Endothelial cell of umbilical vein (primary cell): ENCODE data around the gene ATG12. TPM values are rescaled to one million over a fixed set of nuclear protein-coding genes. Genes with fewer than 3 reads are reported as not detected.
"Not testable (repeated sequence)": the region's sequence is repeated elsewhere in the genome, so short reads cannot be mapped to it uniquely, and the experiment has no call there.

Experiments used
- BruUV-seq: library from RNA; stranded (reverse); fragments of 400-500 nt; replicated peaks from 2 replicates; lab custom pipeline; 2021; lab: Mats Ljungman, UMichigan
- CTCF ChIA-PET: fragments of 300-600, 350-600 bp; sonication (Branson Sonifier 250); formaldehyde crosslinking; loops from one replicate; lab custom pipeline; 2021; ENCODE audit warnings: antibody characterized with exemption, inconsistent platforms; lab: Charles Lee
- POLR2A ChIA-PET: fragments of 300-600, 350-600 bp; sonication (Branson Sonifier 250); formaldehyde crosslinking; loops from one replicate; lab custom pipeline; 2021; ENCODE audit warnings: antibody characterized with exemption, inconsistent platforms; lab: Charles Lee
- DNase-seq: peaks from one replicate; pipeline ENCODE4 v3.0.0-alpha.2; 2011; ENCODE audit warnings: low read depth, low spot score
- FAIRE-seq: peaks from 2 replicates; lab custom pipeline; 2011; peaks lifted over from hg19 to GRCh38; lab: Jason Lieb, UNC
- H2AFZ ChIP-seq: 2 replicates; pipeline ENCODE4 v1.6.0; 2012; ENCODE audit warnings: low read depth, low read length, control low read depth, inconsistent platforms
- H3K27ac ChIP-seq: 2 replicates; pipeline ENCODE4 v1.5.1; 2011; ENCODE audit warnings: low read depth, mild to moderate bottlenecking, control low read depth, low read length, moderate library complexity; ENCODE audit not compliant: insufficient read depth
- H3K27me3 ChIP-seq, 2 experiments: 2 replicates each; pipeline versions ENCODE4 v1.6.0 to v1.6.1; 2011; ENCODE audit warnings: low read length in 2 of 2, mixed read lengths in 1 of 2; ENCODE audit not compliant: control insufficient read depth in 2 of 2, insufficient read depth in 2 of 2
- H3K36me3 ChIP-seq, 2 experiments: 2 replicates in 1 of 2; 3 replicates in 1 of 2; pipeline ENCODE4 v1.5.1; 2011; ENCODE audit warnings: low read length in 2 of 2, mild to moderate bottlenecking in 1 of 2, moderate library complexity in 1 of 2; ENCODE audit not compliant: control insufficient read depth in 2 of 2, insufficient read depth in 2 of 2; ENCODE audit errors: extremely low read depth in 1 of 2
- H3K4me1 ChIP-seq: 3 replicates; pipeline ENCODE4 v1.5.1; 2011; ENCODE audit warnings: mild to moderate bottlenecking, low read length; ENCODE audit not compliant: control insufficient read depth, insufficient read depth; ENCODE audit errors: extremely low read depth
- H3K4me2 ChIP-seq: 2 replicates; pipeline ENCODE4 v1.6.1; 2011; ENCODE audit warnings: low read length, control low read depth, mixed read lengths; ENCODE audit not compliant: insufficient read depth
- H3K4me3 ChIP-seq, 3 experiments: fragments of 200-600 bp in 1 of 3; sonication (generic), shearing (Covaris generic) in 1 of 3; replicated peaks in 1 of 3; 2 replicates each; pipeline ENCODE4 v1.5.1; 2011 to 2016; ENCODE audit warnings: control low read depth in 3 of 3, low read length in 3 of 3, mild to moderate bottlenecking in 2 of 3, inconsistent platforms in 1 of 3, low read depth in 1 of 3, moderate library complexity in 1 of 3; ENCODE audit not compliant: insufficient read depth in 1 of 3
- H3K79me2 ChIP-seq: 2 replicates; pipeline ENCODE4 v1.6.0; 2012; ENCODE audit warnings: low read length, inconsistent platforms; ENCODE audit not compliant: control insufficient read depth, insufficient read depth
- H3K9ac ChIP-seq: replicated peaks from 2 replicates; pipeline ENCODE3; 2011; ENCODE audit warnings: low read length, control low read depth; ENCODE audit not compliant: insufficient read depth; ENCODE audit errors: extremely low read depth
- H3K9me1 ChIP-seq: replicated peaks from 3 replicates; pipeline ENCODE4 v1.6.0; 2011; ENCODE audit warnings: mild to moderate bottlenecking, low read length; ENCODE audit not compliant: control insufficient read depth, insufficient read depth; ENCODE audit errors: extremely low read depth
- H3K9me3 ChIP-seq: replicated peaks from 2 replicates; pipeline ENCODE4 v1.5.1; 2012; ENCODE audit warnings: low read length, inconsistent platforms; ENCODE audit not compliant: control insufficient read depth, insufficient read depth
- H4K20me1 ChIP-seq: replicated peaks from 2 replicates; pipeline ENCODE3; 2011; ENCODE audit warnings: mild to moderate bottlenecking, low read length; ENCODE audit not compliant: control insufficient read depth, insufficient read depth; ENCODE audit errors: extremely low read depth
- CTCF ChIP-seq, 2 donors: IDR thresholded peaks; 1 replicate in 1 of 2; 2 replicates in 1 of 2; pipeline ENCODE4 v1.5.1; 2011; ENCODE audit warnings: low read length in 2 of 2, mild to moderate bottlenecking in 2 of 2, moderate library complexity in 2 of 2, control low read depth in 1 of 2, inconsistent platforms in 1 of 2, low read depth in 1 of 2; ENCODE audit not compliant: insufficient read depth in 1 of 2; ENCODE audit errors: extremely low read depth in 1 of 2
- EZH2 ChIP-seq: IDR thresholded peaks from 2 replicates; pipeline ENCODE4 v1.6.1; 2012; ENCODE audit warnings: borderline replicate concordance, low read depth, mild to moderate bottlenecking, moderate library complexity, low read length, inconsistent platforms; ENCODE audit not compliant: severe bottlenecking
- FOS ChIP-seq: IDR thresholded peaks from 2 replicates; pipeline ENCODE4 v1.6.1; 2011; ENCODE audit warnings: mild to moderate bottlenecking, low read length, moderate library complexity, borderline replicate concordance; ENCODE audit not compliant: insufficient read depth
- GATA2 ChIP-seq: IDR thresholded peaks from 2 replicates; pipeline ENCODE4 v1.7.0; 2011; ENCODE audit warnings: low read depth, mild to moderate bottlenecking, moderate library complexity, mixed read lengths, low read length; ENCODE audit not compliant: insufficient read length, insufficient read depth
- JUN ChIP-seq: IDR thresholded peaks from 2 replicates; pipeline ENCODE4 v1.6.1; 2011; ENCODE audit warnings: borderline replicate concordance, low read depth; ENCODE audit not compliant: insufficient read length, insufficient read depth
- MAX ChIP-seq: IDR thresholded peaks from 2 replicates; pipeline ENCODE4 v1.6.1; 2011; ENCODE audit not compliant: insufficient read depth, insufficient read length
- MYC ChIP-seq: IDR thresholded peaks from one replicate; pipeline ENCODE4 v1.6.1; 2011; ENCODE audit warnings: mild to moderate bottlenecking, low read depth, low read length
- POLR2A ChIP-seq: IDR thresholded peaks from 2 replicates; pipeline ENCODE4 v1.6.1; 2012; ENCODE audit warnings: low read depth, mild to moderate bottlenecking, control low read depth, low read length
- POLR2AphosphoS5 ChIP-seq: IDR thresholded peaks from 2 replicates; pipeline ENCODE4 v1.6.1; 2012; ENCODE audit warnings: low read depth, mild to moderate bottlenecking, control low read depth, low read length, moderate library complexity; ENCODE audit not compliant: insufficient read depth
- dilution Hi-C: fragments of 300-500 bp; cut with MboI; formaldehyde crosslinking; loops from one replicate; pipeline ENCODE4 v1.15.0; 2019; ENCODE audit warnings: low sequenced_read_pairs; ENCODE audit not compliant: extremely low pct_ligation_motif_present
- intact Hi-C: fragments of 100-400 bp; cut with micrococcal nuclease; formaldehyde crosslinking; loops from one replicate; pipeline ENCODE4 v1.10.0; 2022
- polyA plus RNA-seq, 4 experiments: library from polyadenylated mRNA; depleted of rRNA in 3 of 4; stranded (reverse) in 3 of 4; unstranded in 1 of 4; fragments of >200 nt; gene quantifications; 2 replicates each; pipeline versions ENCODE4 v1.2.1 to v1.2.3, GENCODE V29; 2011 to 2012; ENCODE audit warnings: missing spikeins in 1 of 4
- total RNA-seq: library from RNA; stranded (reverse); gene quantifications from 2 replicates; pipeline ENCODE4 v1.2.3, GENCODE V29; 2021

ATG12 gene
- total and polyA plus RNA-seq, 2 donors (not counting 3 experiments of a cell fraction or from before 2014, with no cell fraction given) = 27.5 to 62.0 TPM

- Histone ChIP-seq H3K9me3 (no peaks in the 10 kb centered on the region), H3K9me1 (no peaks in the 10 kb centered on the region), H3K4me1 (peaks cover 17% of the 10 kb centered on the region), H3K4me3 (no peak overlapping the region), H3K9ac (no peak overlapping the region), H3K27me3 (peaks cover 12 to 13% of the 10 kb centered on the region in 2 experiments), H2AFZ (no peak overlapping the region), H3K36me3 (no peaks in the 10 kb centered on the region), H3K4me2 (peak overlapping the region; percentile 74), H3K79me2 (no peaks in the 10 kb centered on the region), H4K20me1 (no peaks in the 10 kb centered on the region), H3K27ac (no peak overlapping the region)
- intact Hi-C loops = loop anchor here (1.0 kb wide), 1 partner anchor 31 kb away; the partner anchor contains the start of genes AP3S1 and ATG12
- POLR2A ChIA-PET = no interaction called here
- no TSS peak for BruUV-seq
- dilution Hi-C loops = no loop called here
- TF ChIP-seq POLR2A = no peak
- no peak for TF ChIP-seq EZH2
- TF ChIP-seq JUN = peak; percentile 43
- TF ChIP-seq MYC = no peak
- TF ChIP-seq FOS = peak; percentile 71
- TF ChIP-seq GATA2 = peak; percentile 41
- no peak for TF ChIP-seq POLR2AphosphoS5
- no peak for TF ChIP-seq MAX
- no peak for TF ChIP-seq CTCF (IDR thresholded peaks at IDR 0.05; ENCODE audit: extremely low read depth in 1 of 2, insufficient read depth in 1 of 2, low read depth in 1 of 2, low read length in 2 of 2)
- peak; percentile 48 for DNase-seq
- CTCF ChIA-PET = interaction anchor here (0.6 to 2.0 kb wide), 7 partner anchors 8 to 258 kb away, joined by 3 to 4 read pairs (median 4); no protein-coding TSS in a partner anchor
- peak; percentile 83 for FAIRE-seq
Measured at GRCh38 chr5:115809946-115810345, 31.4 kb downstream of the ATG12 start.

- H2AFZ ChIP-seq, H3K27ac ChIP-seq, H4K20me1 ChIP-seq, dilution Hi-C loops, H3K79me2 ChIP-seq, H3K27me3 ChIP-seq, H3K4me2 ChIP-seq, H3K4me3 ChIP-seq, H3K9ac ChIP-seq, POLR2A ChIA-PET, FAIRE-seq, CTCF ChIA-PET, DNase-seq, BruUV-seq, H3K9me3 ChIP-seq, H3K9me1 ChIP-seq, intact Hi-C loops, H3K36me3 ChIP-seq: not testable (repeated sequence)
- H3K4me1 ChIP-seq = peaks cover 17% of the 10 kb centered on the region
Measured at GRCh38 chr5:115808066-115808465, 33.3 kb downstream of the ATG12 start.
